ENCODE results near the gene NDC80.

DNA sequence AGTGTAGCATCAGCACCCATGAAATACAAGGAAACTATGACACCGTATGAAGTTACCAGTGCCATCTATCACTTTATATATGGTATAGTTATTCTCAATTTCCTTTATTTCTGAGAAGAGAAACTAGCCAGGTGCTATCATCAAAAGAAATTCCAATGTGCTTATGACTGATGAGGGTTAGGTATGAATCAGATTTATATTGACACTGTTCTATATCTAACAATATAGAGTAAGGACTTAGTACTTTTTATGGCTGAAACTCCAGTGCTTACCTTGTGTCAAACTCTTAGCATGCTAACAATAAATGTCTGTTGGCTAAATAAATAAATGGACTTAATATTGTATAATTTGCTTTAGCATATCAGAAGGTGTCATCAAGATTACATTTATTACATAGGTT is 7.0 kb upstream of the NDC80 start:
- no peak for TF ChIP-seq GATA2 (IDR thresholded peaks at IDR 0.05; ENCODE audit: low read depth, low read length)
- no peak for TF ChIP-seq GATA3 (IDR thresholded peaks at IDR 0.05; ENCODE audit: low read depth, low read length)
